ENCODE measurements around the gene PBX3. TPM values are rescaled to one million over a fixed set of nuclear protein-coding genes. Genes with fewer than 3 reads are reported as not detected.

PBX3 gene
- total RNA-seq, 2 experiments from 2014 or later, result 24.3 to 28.0 TPM

GRCh38 chr9:125953314-125954019 is 206.3 kb downstream of the PBX3 start:
- no peaks in the 10 kb centered on the region for H3K4me1 Mint-ChIP-seq
- ATAC-seq (ENCODE audit: low read depth), result no peak
- no peak overlapping the region for H3K27ac Mint-ChIP-seq
- H3K4me3 Mint-ChIP-seq, result no peak overlapping the region
- no peak for DNase-seq
- no peaks in the 10 kb centered on the region for H3K36me3 Mint-ChIP-seq
- no peaks in the 10 kb centered on the region for H3K9me3 Mint-ChIP-seq
- no peaks in the 10 kb centered on the region for H3K27me3 Mint-ChIP-seq
- POLR2A ChIA-PET, result no interaction called here

DNA sequence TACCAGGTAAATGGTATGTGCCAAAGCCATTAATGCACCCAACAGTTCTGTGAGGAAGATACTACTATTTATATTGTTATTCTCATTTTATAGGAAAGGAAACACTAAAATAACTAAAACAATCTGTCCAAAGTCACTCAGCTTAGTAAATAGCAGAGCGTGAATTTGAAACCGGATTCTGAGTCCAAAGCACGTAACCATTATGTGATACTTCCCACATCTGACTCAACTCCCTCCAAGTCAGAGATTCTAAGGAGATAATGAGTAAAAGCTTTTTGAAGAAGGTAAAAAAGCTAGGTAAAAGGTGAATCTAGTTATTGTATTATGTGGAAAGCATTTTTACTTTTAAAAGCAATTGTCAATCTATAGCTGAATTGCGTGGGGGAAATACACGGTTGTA is 208.9 kb downstream of the PBX3 start:
- POLR2A ChIA-PET, result interaction anchor here (0.6 kb wide), 1 partner anchor 15 kb away, joined by 3 read pairs; no protein-coding TSS in a partner anchor

GRCh38 chr9:125959315-125959714 is 212.1 kb downstream of the PBX3 start:
- H3K27ac Mint-ChIP-seq, result no peak overlapping the region
- no peaks in the 10 kb centered on the region for H3K4me1 Mint-ChIP-seq
- POLR2A ChIA-PET, result no interaction called here
- H3K4me3 Mint-ChIP-seq, result no peak overlapping the region
- no peaks in the 10 kb centered on the region for H3K27me3 Mint-ChIP-seq
- H3K9me3 Mint-ChIP-seq, result no peaks in the 10 kb centered on the region
- ATAC-seq (ENCODE audit: low read depth) (no peak), DNase-seq (no peak)
- H3K36me3 Mint-ChIP-seq, result no peaks in the 10 kb centered on the region

More for the DNA sequence above, 208.9 kb downstream of the PBX3 start:
- no peak for ATAC-seq (ENCODE audit: low read depth)
- Mint-ChIP-seq H3K36me3 (no peaks in the 10 kb centered on the region), H3K27ac (no peak overlapping the region), H3K27me3 (no peaks in the 10 kb centered on the region), H3K4me3 (no peak overlapping the region), H3K9me3 (no peaks in the 10 kb centered on the region), H3K4me1 (no peaks in the 10 kb centered on the region)
- DNase-seq, result no peak

DNA sequence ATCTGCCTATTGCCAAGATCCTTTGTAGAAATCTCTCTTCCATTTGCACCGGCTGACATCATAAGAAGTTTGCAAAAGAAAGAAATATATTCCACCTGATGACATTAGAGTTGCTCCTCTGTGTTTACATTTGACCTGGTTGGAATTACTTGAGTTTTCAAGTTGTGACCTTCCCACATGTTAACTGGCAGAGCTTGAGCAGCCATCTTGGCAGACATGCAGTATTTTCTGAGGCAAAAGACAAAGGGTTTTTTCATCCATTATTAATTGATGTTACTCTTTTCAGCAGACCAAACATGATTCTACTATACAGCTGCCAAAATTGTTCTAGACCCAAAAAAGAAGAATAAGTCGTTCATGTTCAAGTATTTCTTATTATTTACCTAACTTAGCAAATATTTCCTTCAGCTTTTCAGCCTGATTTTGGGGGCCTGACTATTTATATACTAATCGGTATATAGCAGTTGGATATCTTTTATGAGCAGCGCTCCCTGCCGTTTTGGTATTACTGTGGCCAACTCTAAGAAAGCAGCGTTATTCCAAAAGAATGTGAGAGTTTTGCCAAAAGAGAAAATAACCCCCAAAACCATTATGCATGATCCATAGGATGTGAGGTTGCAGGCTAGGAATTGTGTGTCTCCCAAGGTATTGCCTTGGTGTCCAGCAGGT is 212.9 kb downstream of the PBX3 start:
- no peak for DNase-seq
- Mint-ChIP-seq H3K27ac (no peak overlapping the region), H3K9me3 (no peaks in the 10 kb centered on the region), H3K4me1 (no peaks in the 10 kb centered on the region), H3K36me3 (no peaks in the 10 kb centered on the region), H3K27me3 (no peaks in the 10 kb centered on the region), H3K4me3 (no peak overlapping the region)
- ATAC-seq (ENCODE audit: low read depth), result no peak
- POLR2A ChIA-PET, result no interaction called here

- no peaks in the 10 kb centered on the region for H3K4me1 Mint-ChIP-seq
- no peaks in the 10 kb centered on the region for H3K36me3 Mint-ChIP-seq
- POLR2A ChIA-PET, result no interaction called here
- ATAC-seq (ENCODE audit: low read depth) (no peak), DNase-seq (no peak)
- H3K9me3 Mint-ChIP-seq, result no peaks in the 10 kb centered on the region
- no peak overlapping the region for H3K27ac Mint-ChIP-seq
- H3K27me3 Mint-ChIP-seq, result no peaks in the 10 kb centered on the region
- H3K4me3 Mint-ChIP-seq, result no peak overlapping the region
Observed at GRCh38 chr9:125960626-125961025, 213.5 kb downstream of the PBX3 start.

GRCh38 chr9:125961072-125961471 is 213.9 kb downstream of the PBX3 start:
- no peaks in the 10 kb centered on the region for H3K27me3 Mint-ChIP-seq
- no peaks in the 10 kb centered on the region for H3K4me1 Mint-ChIP-seq
- DNase-seq, result no peak
- no peaks in the 10 kb centered on the region for H3K9me3 Mint-ChIP-seq
- H3K27ac Mint-ChIP-seq, result no peak overlapping the region
- no peaks in the 10 kb centered on the region for H3K36me3 Mint-ChIP-seq
- POLR2A ChIA-PET, result no interaction called here
- no peak for ATAC-seq (ENCODE audit: low read depth)
- H3K4me3 Mint-ChIP-seq, result no peak overlapping the region

GRCh38 chr9:125963932-125964331 is 216.8 kb downstream of the PBX3 start:
- Mint-ChIP-seq H3K27ac (no peak overlapping the region), H3K9me3 (no peaks in the 10 kb centered on the region)
- ATAC-seq (ENCODE audit: low read depth), result no peak

GRCh38 chr9:125964702-125965225 is 217.6 kb downstream of the PBX3 start:
- POLR2A ChIA-PET, result no interaction called here
- ATAC-seq (ENCODE audit: low read depth), result no peak
- Mint-ChIP-seq H3K9me3 (no peaks in the 10 kb centered on the region), H3K36me3 (no peaks in the 10 kb centered on the region), H3K27ac (no peak overlapping the region), H3K4me1 (no peaks in the 10 kb centered on the region), H3K27me3 (no peaks in the 10 kb centered on the region), H3K4me3 (no peak overlapping the region)
- DNase-seq, result no peak

More at GRCh38 chr9:125963932-125964331, 216.8 kb downstream of the PBX3 start:
- Mint-ChIP-seq H3K27me3 (no peaks in the 10 kb centered on the region), H3K4me1 (no peaks in the 10 kb centered on the region), H3K4me3 (no peak overlapping the region), H3K36me3 (no peaks in the 10 kb centered on the region)
- POLR2A ChIA-PET, result no interaction called here
- DNase-seq, result no peak

- no peak overlapping the region for H3K4me3 Mint-ChIP-seq
Observed at GRCh38 chr9:125965477-125965876, 218.3 kb downstream of the PBX3 start.

DNA sequence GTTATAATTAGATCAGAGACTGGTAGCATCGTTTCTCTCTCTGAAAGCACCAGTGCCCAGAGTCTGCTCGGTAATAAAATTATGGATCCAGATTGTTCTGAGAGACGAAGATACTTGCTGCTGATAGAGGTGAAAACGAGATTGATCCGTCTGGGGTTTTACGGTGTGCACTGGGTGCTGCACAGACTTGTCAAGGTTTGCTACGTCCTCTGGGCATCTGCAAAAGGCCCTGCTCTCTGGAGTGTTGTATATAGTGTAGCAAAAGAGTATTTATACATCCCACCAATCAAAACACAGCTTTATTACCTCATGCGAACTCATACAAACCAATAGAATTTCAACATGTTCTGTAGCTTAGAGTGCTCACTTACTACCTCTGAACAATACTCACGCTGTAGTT is 219.3 kb downstream of the PBX3 start:
- DNase-seq (no peak), ATAC-seq (ENCODE audit: low read depth) (no peak)
- H3K9me3 Mint-ChIP-seq, result no peaks in the 10 kb centered on the region
- no peaks in the 10 kb centered on the region for H3K4me1 Mint-ChIP-seq
- H3K36me3 Mint-ChIP-seq, result no peaks in the 10 kb centered on the region
- H3K27ac Mint-ChIP-seq, result no peak overlapping the region
- POLR2A ChIA-PET, result no interaction called here
- H3K4me3 Mint-ChIP-seq, result no peak overlapping the region
- no peaks in the 10 kb centered on the region for H3K27me3 Mint-ChIP-seq

More at GRCh38 chr9:125965477-125965876, 218.3 kb downstream of the PBX3 start:
- ATAC-seq (ENCODE audit: low read depth) (no peak), DNase-seq (no peak)
- H3K27ac Mint-ChIP-seq, result no peak overlapping the region
- no peaks in the 10 kb centered on the region for H3K9me3 Mint-ChIP-seq
- H3K36me3 Mint-ChIP-seq, result no peaks in the 10 kb centered on the region
- POLR2A ChIA-PET, result no interaction called here
- H3K4me1 Mint-ChIP-seq, result no peaks in the 10 kb centered on the region
- no peaks in the 10 kb centered on the region for H3K27me3 Mint-ChIP-seq

- H3K27ac Mint-ChIP-seq, result no peak overlapping the region
- no peaks in the 10 kb centered on the region for H3K4me1 Mint-ChIP-seq
- ATAC-seq (ENCODE audit: low read depth) (no peak), DNase-seq (no peak)
- no peak overlapping the region for H3K4me3 Mint-ChIP-seq
- H3K27me3 Mint-ChIP-seq, result no peaks in the 10 kb centered on the region
- H3K36me3 Mint-ChIP-seq, result no peaks in the 10 kb centered on the region
- POLR2A ChIA-PET, result no interaction called here
- H3K9me3 Mint-ChIP-seq, result no peaks in the 10 kb centered on the region
Observed at GRCh38 chr9:125966959-125967711, 220.0 kb downstream of the PBX3 start.

DNA sequence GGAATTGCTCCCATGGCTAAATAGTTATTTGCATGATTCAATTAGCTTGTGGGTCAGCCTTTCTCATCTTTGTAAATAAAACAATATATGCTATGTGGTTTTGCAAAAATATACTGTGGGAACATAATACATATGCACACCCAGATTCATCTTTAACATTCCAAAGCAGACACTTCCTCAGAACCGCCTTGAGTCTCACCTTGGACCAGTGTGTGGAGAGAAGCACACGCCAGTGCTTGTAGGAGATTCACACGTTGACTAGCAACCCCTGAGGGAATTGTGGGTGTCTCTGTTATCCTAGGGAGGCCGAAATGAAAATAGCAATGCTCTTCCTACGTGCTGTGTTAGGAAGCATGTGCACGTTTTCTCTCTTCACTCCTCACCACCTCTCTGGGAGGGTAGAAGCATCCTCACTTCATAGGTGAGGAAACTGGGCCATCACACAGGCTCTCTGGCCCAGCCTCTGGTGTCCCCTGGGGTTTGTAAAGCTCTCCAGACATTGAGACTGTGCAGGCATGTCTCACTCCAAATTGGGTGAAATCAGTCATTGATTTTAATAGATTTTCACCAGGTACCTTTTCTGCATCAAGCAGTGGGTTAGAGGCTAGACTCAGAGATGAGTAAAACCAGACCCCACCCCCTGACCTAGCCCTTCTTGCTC is 221.7 kb downstream of the PBX3 start:
- no peak overlapping the region for H3K4me3 Mint-ChIP-seq
- H3K36me3 Mint-ChIP-seq, result no peaks in the 10 kb centered on the region
- no peak overlapping the region for H3K27ac Mint-ChIP-seq
- ATAC-seq (ENCODE audit: low read depth) (no peak), DNase-seq (no peak)
- H3K4me1 Mint-ChIP-seq, result no peaks in the 10 kb centered on the region
- POLR2A ChIA-PET, result no interaction called here
- no peaks in the 10 kb centered on the region for H3K9me3 Mint-ChIP-seq
- no peaks in the 10 kb centered on the region for H3K27me3 Mint-ChIP-seq

DNA sequence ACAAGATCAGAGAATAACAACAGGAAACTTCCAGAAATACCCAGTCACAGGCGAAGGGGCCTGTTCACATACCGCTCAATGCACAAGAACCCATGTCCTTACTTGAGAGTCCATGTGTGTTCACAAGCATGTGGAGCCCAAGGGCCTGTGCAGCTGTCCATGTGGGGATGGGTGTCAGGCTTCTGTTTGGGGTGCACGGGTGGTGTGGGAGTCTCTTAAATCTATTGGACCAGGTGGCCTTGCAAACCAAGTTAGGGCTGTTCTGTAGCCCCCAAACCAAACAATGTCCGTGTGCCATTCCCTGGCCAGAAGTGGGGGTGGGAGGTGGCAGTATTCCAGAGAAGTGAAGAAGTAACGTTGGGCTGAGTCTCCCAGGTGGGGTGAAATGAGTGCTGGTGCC is 222.3 kb downstream of the PBX3 start:
- POLR2A ChIA-PET, result no interaction called here
- Mint-ChIP-seq H3K27me3 (no peaks in the 10 kb centered on the region), H3K36me3 (no peaks in the 10 kb centered on the region), H3K4me3 (no peak overlapping the region), H3K27ac (no peak overlapping the region), H3K4me1 (no peaks in the 10 kb centered on the region), H3K9me3 (no peaks in the 10 kb centered on the region)
- ATAC-seq (ENCODE audit: low read depth), result no peak
- DNase-seq, result no peak

All from activated naive CD8-positive, alpha-beta T cell treated with anti-CD3 and anti-CD28 coated beads, Interleukin-2, amount 10 ng/mL, durations not matched to agents 7 days and 5 days (primary cell).